HG02885 (cell line): ENCODE data around the gene STAT5A.
"Not testable (repeated sequence)": the region's sequence is repeated elsewhere in the genome, so short reads cannot be mapped to it uniquely, and the experiment has no call there.

Experiments used
- ATAC-seq: cut with Tn5 transposase; IDR thresholded peaks from one replicate; pipeline ENCODE4 v1.9.1; 2021; ENCODE audit warnings: mild to moderate bottlenecking; ENCODE audit not compliant: unreplicated experiment, poor library complexity

Gene STAT5A

DNA sequence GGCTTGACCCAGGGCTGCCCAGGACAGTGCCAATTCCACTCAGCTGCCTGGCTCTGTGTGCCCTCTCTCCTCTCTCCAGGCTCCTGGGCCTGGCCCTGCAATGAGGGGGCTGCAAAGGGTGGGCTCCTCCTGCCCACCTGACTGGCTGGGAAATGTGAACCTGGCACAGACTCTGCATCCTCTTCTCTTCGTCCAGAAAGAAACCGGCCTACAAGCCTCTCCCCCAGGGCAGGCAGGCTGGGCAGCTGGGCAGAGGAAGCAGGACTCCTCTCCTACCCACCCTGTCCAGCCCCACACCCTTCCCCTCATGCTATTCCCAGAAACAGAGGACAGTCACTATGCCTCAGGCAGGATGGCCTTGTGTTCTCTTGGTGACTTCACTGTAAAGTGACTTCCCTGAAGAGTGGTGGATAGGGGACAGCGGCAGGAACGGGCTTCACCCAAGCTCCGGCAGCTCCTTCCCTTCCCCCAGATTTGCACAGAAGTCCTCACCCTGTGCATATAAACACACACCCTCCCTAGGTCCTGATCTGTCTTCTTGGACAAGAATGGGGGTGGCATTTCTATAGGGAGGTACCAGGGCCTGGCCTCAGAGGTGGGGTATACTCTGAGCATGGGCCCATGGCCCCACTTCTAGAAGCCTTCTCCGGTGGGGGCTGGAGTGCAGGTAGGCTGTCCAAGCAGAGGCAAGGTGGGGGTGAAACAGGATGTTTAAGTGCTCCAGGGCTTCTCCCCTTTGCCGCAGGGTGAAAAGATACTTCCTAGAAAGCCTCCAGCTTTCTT is 4.9 kb upstream of the STAT5A start:
- no peak for ATAC-seq

- ATAC-seq, result no peak
Measured at GRCh38 chr17:42284024-42284369, 4.3 kb upstream of the STAT5A start.

GRCh38 chr17:42284566-42284965 is 3.7 kb upstream of the STAT5A start:
- ATAC-seq, result no peak

DNA sequence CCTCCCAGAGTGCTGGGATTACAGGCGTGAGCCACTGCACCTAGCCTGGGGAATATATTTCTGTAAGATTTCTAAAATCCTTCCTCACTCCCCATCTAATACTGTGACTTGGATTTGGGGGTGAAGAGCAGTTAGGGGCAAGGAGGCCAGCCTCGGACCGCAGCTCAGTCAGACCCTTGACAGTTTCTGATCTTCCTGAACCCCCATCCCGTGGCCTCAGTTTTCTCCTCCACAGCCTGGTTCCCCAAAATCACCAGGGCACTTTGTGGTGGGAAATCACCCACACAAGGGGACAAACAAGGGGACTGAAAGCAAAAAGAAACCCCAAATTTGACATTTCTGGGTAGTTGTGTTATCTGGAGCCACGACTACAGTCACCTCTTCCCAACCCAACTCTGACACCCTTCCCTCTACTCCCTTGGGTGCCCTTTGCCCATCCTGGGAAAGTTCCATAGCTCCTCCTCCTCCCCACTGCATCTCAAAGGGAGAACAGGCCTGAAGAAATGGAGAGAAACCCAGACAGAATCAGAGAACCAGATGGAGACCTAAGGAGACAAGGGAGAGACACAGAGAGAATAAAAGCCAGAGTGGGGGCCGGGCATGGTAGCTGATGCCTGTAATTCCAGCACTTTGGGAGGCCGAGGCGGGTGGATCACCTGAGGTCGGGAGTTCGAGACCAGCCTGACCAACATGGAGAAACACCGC is 2.8 kb upstream of the STAT5A start:
- no peak for ATAC-seq

DNA sequence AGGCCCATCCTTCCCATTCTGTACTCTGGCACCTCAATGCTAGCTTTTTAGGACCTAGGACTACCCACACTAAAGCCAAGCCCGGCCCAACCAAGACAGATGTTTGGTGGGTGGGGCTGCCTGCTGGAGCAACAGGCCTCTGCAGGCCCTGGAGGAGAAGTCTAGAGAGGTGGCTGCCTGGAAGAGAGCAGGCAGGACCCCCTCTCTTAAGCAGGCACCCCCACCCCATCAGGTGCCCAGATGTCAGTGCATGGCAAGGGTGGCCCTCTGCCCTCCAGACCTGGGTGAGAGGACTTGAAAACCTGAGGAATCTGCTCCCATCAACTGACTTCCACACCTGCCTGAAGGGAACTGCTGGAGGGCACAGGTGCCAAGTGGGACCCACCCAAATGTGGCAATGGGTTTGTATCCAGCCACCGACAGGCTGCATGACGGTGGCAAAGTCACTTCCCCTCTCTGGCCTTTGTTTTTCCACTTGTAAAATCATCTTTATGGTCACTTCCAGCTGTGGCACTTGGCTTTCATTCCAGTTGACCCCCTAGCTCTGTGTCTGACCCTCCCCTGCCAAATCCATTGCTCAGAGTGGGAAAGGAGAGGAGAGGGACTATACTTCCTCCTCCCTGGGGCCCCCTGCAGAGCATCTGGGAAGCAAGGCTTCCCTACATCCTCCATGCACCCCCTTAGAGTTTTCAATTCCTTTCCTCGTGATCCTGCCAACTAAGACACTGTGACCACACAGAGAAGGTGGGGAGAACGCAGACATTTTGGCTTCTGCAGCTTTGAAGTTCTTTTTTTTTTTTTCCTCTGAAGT is 1.7 kb upstream of the STAT5A start:
- no peak for ATAC-seq

GRCh38 chr17:42287305-42287976 is 857 bp upstream of the STAT5A start:
- ATAC-seq, result no peak

GRCh38 chr17:42288803-42289610 is 709 bp downstream of the STAT5A start:
- peak; percentile 24 for ATAC-seq

DNA sequence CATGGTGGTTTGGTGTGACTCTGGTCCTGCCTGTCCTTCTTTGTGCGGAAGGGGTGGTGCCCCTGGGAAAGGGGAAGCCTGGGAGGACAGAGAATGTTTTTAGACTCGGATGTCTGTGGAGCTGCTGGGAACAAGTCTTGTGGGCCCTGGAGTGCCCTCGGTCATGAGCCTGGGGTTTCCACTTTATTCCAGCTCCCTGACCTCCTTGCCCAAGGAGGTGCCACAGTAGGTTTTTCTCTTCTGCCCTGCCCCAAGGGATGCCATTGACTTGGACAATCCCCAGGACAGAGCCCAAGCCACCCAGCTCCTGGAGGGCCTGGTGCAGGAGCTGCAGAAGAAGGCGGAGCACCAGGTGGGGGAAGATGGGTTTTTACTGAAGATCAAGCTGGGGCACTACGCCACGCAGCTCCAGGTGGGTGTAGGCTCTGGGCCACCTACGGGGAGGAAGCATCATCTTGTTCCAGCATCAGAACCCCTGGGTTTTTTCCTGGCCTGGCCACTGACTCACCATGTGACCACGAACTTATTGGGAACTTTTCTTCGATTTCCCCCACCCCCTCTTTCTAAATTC is 1.4 kb downstream of the STAT5A start:
- ATAC-seq, result no peak

DNA sequence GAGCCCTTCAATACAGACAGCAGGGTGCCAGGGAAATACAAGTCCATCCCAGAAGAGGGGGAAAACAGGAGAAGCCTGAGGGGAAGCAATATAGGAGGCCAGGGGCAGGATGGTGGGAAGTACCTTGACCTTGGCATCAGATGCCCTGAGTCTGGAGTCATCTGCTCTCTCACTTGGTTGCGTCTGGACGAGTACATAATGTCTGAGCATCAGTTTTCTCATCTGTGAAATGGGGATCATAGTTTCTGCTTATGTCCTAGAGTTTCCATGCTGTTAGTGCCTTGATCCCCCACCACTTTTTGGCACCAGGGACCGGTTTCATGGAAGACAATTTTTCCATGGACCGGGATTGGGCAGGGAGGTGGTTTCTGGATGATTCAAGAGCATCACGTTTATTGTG is 2.3 kb downstream of the STAT5A start:
- no peak for ATAC-seq

DNA sequence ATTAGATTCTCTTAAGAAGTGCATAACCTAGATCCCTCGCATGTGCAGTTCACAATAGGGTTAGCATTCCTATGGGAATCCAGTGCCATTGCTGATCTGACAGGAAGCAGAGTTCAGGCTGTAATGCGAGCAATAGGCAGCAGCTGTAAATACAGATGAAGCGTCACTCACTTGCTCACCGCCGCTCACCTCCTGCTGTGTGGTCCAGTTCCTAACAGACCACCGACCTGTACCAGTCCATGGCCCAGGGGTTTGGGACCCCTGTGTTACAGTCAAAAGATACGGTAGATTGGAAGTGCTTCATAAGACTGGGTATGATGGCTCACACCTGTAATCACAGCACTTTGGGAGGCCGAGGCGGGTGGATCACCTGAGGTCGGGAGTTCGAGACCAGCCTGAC is 2.8 kb downstream of the STAT5A start:
- ATAC-seq, result no peak

- ATAC-seq, result no peak
Measured at GRCh38 chr17:42294469-42295398, 6.4 kb downstream of the STAT5A start.

GRCh38 chr17:42296012-42296411 is 7.7 kb downstream of the STAT5A start:
- ATAC-seq, result no peak

- not testable (repeated sequence) for ATAC-seq
Measured at GRCh38 chr17:42297775-42298174, 9.5 kb downstream of the STAT5A start.

GRCh38 chr17:42299361-42299760 is 11.1 kb downstream of the STAT5A start:
- ATAC-seq, result not testable (repeated sequence)

DNA sequence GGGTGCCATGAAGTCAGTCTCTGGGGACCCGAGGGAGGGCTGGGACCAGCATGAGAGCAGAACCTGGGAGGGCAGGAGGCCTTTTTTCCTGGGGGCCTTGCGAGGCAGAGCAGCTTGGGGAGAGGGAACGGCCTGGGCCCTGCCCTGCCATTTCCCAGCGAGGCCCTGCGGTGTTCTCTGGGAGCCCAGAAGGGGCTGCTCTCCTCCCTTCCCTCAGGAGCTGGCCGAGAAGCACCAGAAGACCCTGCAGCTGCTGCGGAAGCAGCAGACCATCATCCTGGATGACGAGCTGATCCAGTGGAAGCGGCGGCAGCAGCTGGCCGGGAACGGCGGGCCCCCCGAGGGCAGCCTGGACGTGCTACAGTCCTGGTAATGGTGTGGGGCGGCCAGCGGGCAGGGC is 11.6 kb downstream of the STAT5A start:
- not testable (repeated sequence) for ATAC-seq

DNA sequence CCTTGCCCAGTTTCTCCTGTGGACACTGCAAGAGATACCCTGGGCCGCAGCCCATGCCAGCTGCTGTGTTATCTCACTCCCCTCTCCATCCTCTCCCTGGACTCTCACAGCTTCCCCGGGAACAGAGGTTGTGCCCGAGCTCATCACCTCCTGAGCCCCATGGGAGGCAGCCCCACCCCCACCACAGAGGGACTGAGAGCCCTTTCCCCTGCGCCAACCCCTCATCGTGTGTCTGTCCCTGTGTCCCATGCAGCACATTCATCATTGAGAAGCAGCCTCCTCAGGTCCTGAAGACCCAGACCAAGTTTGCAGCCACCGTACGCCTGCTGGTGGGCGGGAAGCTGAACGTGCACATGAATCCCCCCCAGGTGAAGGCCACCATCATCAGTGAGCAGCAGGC is 12.7 kb downstream of the STAT5A start:
- ATAC-seq, result no peak

DNA sequence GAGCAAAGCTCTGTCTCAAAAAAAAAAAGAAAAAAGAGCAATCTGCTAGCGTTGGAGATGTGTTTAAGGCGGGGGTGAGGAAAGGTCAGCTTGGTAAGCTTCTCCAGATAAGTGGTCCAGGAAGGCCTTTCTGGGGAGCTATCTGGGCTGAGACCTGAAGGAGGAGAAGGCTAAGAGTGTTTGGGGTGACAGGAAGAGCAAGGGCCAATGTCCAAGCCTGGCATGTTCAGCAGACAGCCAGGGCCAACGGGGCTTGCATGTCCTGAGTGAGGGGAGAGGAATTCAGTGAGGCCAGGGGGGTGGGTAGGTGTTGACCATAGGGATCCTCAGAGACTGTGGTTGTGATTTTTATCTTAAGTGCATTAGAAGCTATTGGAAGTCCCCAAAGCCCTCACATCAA is 15.4 kb downstream of the STAT5A start:
- no peak for ATAC-seq
